GM13976 (cell line): ENCODE measurements around the gene PPP2R5E.

Experiments used
- DNase-seq: peaks from one replicate; pipeline ENCODE4 v3.0.0; 2012; ENCODE audit warnings: low spot score
- CTCF ChIP-seq: IDR thresholded peaks from 2 replicates; pipeline ENCODE4 v1.5.1; 2012; ENCODE audit warnings: borderline replicate concordance, mild to moderate bottlenecking; ENCODE audit not compliant: insufficient read depth; ENCODE audit errors: extremely low read depth, missing control alignments, control extremely low read depth
- in situ Hi-C: fragments of 300-500 bp; cut with MboI; formaldehyde crosslinking; loops from one replicate; pipeline ENCODE4 v1.12.0; 2022; ENCODE audit warnings: low sequenced_read_pairs, mixed read lengths, inconsistent platforms; ENCODE audit not compliant: unreplicated experiment

The PPP2R5E gene

DNA sequence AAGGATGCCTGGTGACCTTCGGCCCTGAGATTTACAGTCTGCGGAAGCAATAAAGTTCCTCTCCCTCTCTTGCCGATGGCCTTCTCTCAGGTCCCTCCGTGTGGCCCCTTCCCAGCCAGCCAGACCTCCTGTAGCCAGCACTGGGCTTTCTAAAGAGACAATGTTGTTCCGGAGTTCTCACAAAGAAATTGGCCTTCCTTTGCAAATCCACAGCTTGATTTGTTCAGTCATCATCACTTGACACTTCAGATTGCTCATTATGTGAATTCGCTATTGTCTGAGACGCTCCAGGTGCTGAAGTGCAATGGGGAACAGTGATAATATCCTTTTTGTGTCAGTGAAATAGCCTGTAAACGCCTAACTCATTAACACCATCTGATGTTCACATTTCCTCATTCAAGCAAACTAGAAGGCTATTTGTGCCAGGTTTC lies 180.8 kb downstream of the PPP2R5E start:
- no peak for DNase-seq
- in situ Hi-C loops = no loop called here
- TF ChIP-seq CTCF = no peak

DNA sequence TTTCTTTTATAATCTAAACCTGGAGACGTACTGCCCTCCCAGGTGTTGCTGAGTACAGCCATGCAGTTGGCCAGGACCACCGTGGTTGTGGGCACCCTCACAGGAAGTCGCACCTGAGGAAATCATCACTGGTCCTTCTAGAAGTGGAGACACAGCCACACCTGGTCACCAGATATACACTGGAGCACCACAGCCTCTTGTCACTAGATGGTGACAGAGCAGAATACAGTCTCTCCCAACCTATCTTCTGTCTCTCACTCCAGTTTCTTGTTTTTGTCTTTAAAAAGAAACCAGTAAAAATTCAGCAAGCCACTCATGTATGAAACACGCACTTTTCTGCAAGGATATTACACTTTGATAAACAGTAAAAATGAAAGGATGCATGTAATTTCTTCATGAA lies 181.4 kb downstream of the PPP2R5E start:
- TF ChIP-seq CTCF = no peak
- in situ Hi-C loops = no loop called here
- DNase-seq = no peak

- in situ Hi-C loops = no loop called here
- no peak for DNase-seq
- no peak for TF ChIP-seq CTCF
These were observed 185.3 kb downstream of the PPP2R5E start for GRCh38 chr14:63357841-63358240.

- no peak for DNase-seq
- in situ Hi-C loops = no loop called here
- no peak for TF ChIP-seq CTCF
These were observed 197.4 kb downstream of the PPP2R5E start for GRCh38 chr14:63345826-63346225.

DNA sequence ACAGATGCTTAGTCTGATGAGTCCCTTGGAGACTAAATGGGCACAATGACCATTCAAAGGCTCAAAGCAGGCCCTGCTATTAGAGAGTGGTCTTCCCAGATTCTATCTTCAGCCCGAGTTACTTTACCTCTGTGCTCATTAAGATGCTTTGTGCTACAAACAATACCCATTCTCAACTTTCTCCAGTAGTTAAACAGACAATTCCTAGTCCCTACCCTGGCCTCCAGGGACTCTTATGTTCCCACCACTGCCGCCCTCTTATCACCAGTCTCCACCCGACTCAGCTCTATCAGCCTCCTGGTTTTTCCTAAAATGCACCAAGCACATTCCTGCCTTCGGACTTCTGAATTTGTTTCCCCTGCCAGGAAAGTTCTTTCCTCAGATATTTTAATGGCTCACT lies 198.8 kb downstream of the PPP2R5E start:
- in situ Hi-C loops = no loop called here
- TF ChIP-seq CTCF = no peak
- DNase-seq = no peak

- in situ Hi-C loops = no loop called here
- TF ChIP-seq CTCF = no peak
- DNase-seq = no peak
These were observed 199.3 kb downstream of the PPP2R5E start for GRCh38 chr14:63343878-63344277.

DNA sequence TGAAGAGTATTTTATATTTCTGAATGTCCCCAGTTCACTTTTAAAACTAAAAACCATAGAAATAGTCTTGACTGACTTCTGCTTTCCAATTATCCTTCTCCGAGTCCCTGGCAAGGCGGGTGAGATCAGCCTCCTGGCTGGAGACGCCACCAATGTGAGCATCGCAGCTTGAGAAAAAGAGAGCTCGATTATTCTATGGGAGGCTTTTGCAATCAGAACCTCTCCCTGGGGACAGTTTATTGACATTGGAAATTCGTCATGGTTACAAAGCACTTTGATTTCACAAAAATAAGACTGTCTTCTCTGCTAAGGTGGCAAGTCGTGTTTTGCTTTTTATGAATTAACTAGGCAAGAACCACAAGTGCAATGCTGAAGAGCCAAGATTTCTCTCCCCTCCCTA lies 200.8 kb downstream of the PPP2R5E start:
- no peak for TF ChIP-seq CTCF
- in situ Hi-C loops = no loop called here
- DNase-seq = no peak
